HCEC 1CT (cell line): ENCODE measurements around the gene SSC5D.
"Not testable (repeated sequence)": the region's sequence is repeated elsewhere in the genome, so short reads cannot be mapped to it uniquely, and the experiment has no call there.

Source experiments
- DNase-seq: peaks from one replicate; pipeline ENCODE4 v3.0.0-alpha.2; 2017

The SSC5D gene

GRCh38 chr19:55487924-55488687 is at the start of gene SSC5D:
Gene SSC5D (plus strand): TSS chr19:55488436. CDS start chr19:55488590, 154 bp downstream.
- DNase-seq: peak; percentile 22

GRCh38 chr19:55439052-55439451 is 49.2 kb upstream of the SSC5D start:
- DNase-seq: no peak

GRCh38 chr19:55440411-55441105 is 47.7 kb upstream of the SSC5D start:
- no peak for DNase-seq

- no peak for DNase-seq
Observed at GRCh38 chr19:55441319-55441691, 46.9 kb upstream of the SSC5D start.

- DNase-seq: no peak
Observed at GRCh38 chr19:55441692-55442321, 46.4 kb upstream of the SSC5D start.

GRCh38 chr19:55442372-55442961 is 45.8 kb upstream of the SSC5D start:
- no peak for DNase-seq

GRCh38 chr19:55443045-55443823 is 45.0 kb upstream of the SSC5D start, which contains the start of gene SHISA7:
Gene SHISA7 (minus strand): TSS chr19:55443300. CDS start chr19:55442863, 437 bp downstream.
- no peak for DNase-seq

GRCh38 chr19:55443824-55444480 is 44.3 kb upstream of the SSC5D start:
- no peak for DNase-seq

GRCh38 chr19:55444646-55445045 is 43.6 kb upstream of the SSC5D start:
- no peak for DNase-seq

GRCh38 chr19:55446060-55446459 is 42.2 kb upstream of the SSC5D start:
- DNase-seq: no peak

- no peak for DNase-seq
Observed at GRCh38 chr19:55447421-55448174, 40.6 kb upstream of the SSC5D start.

GRCh38 chr19:55448175-55448490 is 40.1 kb upstream of the SSC5D start:
- DNase-seq: not testable (repeated sequence)

GRCh38 chr19:55449469-55449868 is 38.8 kb upstream of the SSC5D start:
- DNase-seq: no peak

- DNase-seq: no peak
Observed at GRCh38 chr19:55451163-55451964, 36.9 kb upstream of the SSC5D start.

GRCh38 chr19:55451965-55452748 is 36.1 kb upstream of the SSC5D start:
- DNase-seq: no peak

- DNase-seq: peak; percentile 43
Observed at GRCh38 chr19:55452749-55453346, 35.4 kb upstream of the SSC5D start.

- no peak for DNase-seq
Observed at GRCh38 chr19:55453511-55454260, 34.5 kb upstream of the SSC5D start.

GRCh38 chr19:55454787-55455243 is 33.4 kb upstream of the SSC5D start:
- DNase-seq: peak; percentile 56
